Fibroblast of pulmonary artery (primary cell): ENCODE measurements around the gene SORBS1.

Source experiments
- DNase-seq: peaks from one replicate; pipeline ENCODE4 v3.0.0-alpha.2; 2010; ENCODE audit warnings: low read depth
- H3K4me3 ChIP-seq: replicated peaks from 2 replicates; pipeline ENCODE4 v1.5.1; 2011; ENCODE audit warnings: low read depth, mild to moderate bottlenecking, control low read depth, low read length, moderate library complexity
- TF ChIP-seq, protein P1 (sequence below): IDR thresholded peaks from 2 replicates; pipeline ENCODE4 v1.5.1; 2011; ENCODE audit warnings: mild to moderate bottlenecking, control low read depth, low read length, inconsistent platforms; ENCODE audit errors: missing control alignments

SORBS1 gene

DNA sequence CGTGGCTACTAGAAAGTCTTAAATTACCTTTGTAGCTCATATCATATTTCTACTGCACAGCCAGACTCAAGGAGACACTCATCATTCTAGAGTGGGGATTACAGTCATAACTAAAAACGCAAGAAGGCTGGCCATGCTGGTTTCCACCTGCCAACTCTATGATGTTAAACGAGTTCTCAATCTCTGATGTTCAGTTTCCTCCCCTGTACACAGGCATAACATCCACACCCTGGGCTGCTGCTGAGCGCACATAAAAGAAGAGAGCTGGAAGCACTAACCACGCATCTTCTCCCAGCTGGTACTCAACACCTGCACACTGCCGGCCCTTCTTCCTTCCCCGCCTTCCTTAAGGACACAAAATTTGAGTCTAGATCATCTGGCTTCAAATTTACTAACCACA is 60.5 kb downstream of the SORBS1 start:
- TF ChIP-seq, protein P1, sequence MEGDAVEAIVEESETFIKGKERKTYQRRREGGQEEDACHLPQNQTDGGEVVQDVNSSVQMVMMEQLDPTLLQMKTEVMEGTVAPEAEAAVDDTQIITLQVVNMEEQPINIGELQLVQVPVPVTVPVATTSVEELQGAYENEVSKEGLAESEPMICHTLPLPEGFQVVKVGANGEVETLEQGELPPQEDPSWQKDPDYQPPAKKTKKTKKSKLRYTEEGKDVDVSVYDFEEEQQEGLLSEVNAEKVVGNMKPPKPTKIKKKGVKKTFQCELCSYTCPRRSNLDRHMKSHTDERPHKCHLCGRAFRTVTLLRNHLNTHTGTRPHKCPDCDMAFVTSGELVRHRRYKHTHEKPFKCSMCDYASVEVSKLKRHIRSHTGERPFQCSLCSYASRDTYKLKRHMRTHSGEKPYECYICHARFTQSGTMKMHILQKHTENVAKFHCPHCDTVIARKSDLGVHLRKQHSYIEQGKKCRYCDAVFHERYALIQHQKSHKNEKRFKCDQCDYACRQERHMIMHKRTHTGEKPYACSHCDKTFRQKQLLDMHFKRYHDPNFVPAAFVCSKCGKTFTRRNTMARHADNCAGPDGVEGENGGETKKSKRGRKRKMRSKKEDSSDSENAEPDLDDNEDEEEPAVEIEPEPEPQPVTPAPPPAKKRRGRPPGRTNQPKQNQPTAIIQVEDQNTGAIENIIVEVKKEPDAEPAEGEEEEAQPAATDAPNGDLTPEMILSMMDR: no peak
- no peak for DNase-seq
- H3K4me3 ChIP-seq: no peak overlapping the region

DNA sequence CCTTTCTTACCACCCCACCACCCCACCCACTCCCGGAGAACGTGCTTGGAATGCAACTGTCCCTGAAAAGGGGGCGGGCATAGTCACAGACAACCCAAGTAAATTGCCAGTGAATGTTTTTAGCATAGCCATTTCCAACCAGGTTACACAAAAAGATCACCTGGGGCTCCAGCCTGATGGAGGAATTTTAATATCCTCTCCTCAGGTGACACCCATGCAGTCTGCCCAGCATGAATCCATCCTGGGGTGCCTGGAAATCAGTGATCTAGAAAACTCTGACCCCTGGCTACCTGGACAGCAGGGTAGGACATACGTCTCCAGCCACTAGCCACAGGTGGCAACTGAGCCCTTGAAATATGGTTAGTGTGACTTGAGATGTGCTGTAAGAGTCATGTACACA is 61.1 kb downstream of the SORBS1 start:
- H3K4me3 ChIP-seq: no peak overlapping the region
- DNase-seq: no peak
- TF ChIP-seq, protein P1: no peak

DNA sequence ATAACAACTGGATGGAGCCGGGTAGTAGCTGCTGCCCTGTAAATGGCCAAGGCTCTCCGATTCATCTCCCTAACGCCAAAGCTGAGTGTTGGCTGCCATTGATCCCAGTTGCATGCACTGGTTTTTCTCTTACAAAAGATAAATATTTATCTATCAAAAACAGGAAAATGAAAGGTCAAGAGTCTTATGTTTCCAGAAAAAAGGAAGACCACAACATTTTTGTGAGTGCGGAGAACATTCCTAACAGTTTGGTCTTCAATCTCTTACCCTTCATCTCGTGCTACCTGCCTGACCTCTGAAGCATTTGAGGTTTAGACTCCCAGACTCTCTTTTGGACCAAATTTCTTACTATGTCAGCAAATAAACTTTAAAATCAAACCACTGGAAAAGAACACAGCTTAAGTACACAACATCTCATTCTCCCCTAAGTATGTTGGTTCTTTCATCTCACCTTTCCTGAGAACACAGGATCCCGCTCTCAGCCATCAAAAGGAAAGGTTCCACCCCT is 61.6 kb downstream of the SORBS1 start:
- no peak overlapping the region for H3K4me3 ChIP-seq
- TF ChIP-seq, protein P1: no peak
- DNase-seq: no peak

DNA sequence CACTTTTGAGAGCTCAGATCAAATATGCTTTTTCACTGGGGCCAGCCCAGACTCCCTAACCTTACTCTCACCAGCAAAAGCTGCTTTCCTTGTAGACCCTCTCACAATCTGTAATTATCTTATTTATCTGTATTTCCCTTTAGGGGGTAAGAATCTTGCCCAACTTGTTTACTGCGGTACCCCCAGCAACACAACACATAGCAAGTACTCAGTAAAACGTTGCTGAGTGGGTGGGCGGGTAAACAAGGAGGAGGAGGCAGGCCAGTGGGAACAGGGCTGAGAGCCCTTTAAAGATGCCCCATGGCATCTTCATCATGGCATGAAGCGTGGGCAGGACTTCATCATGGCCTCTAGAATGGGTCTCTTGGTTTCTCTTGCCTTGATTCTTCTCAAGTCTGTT is 64.2 kb downstream of the SORBS1 start:
- TF ChIP-seq, protein P1: no peak
- no peak overlapping the region for H3K4me3 ChIP-seq
- no peak for DNase-seq

DNA sequence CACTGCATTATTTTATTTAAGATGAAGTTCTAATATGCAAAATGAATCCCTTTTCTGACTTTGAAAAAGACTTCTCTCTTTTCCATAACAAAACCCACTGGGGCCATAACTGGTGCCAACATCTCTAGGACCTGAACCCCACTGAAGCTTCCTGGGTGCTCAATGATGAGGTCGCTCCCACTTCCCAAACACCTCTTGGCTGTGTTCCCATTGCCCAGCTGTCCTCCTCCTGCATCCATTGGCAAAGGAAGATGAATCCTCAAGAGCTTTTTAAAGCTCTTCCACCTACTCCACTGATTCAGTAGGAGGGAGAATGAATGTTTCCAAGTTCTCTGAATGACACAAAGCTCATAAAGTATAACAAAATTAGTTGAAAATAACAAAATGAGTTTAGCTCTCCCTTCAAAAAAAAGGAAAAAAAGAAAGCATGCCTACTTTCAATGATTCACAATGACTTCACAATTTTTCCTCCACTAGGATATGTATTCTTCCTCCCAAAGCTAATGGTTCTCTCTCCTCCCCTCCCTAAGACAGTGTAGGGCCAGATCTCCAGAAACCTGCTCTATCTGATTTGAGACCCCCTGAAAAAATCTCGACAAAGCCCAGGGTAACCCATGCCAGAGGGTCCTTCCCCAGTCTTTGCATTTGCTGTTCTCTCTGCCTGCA is 64.8 kb downstream of the SORBS1 start:
- TF ChIP-seq, protein P1: no peak
- no peak overlapping the region for H3K4me3 ChIP-seq
- DNase-seq: no peak

DNA sequence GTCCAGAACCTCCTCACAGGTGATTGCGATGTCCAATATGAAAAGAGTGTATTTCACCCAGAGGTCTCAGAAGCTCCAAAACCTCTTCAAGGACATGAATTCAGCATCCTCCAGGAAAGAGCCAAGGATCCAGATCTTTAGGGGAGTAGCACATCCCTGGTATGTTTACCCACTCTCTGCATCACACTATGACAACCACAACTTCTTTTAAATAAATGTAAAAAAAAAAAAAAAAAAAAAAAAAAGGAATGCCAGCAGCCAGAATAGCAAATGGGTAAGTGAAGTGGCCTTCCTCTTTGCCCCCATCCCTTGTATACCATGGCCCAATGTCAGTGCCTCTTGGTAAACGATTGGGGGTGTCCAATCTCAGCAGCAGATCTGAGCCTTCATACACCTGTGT is 67.3 kb downstream of the SORBS1 start:
- DNase-seq: no peak
- no peak overlapping the region for H3K4me3 ChIP-seq
- TF ChIP-seq, protein P1: no peak

DNA sequence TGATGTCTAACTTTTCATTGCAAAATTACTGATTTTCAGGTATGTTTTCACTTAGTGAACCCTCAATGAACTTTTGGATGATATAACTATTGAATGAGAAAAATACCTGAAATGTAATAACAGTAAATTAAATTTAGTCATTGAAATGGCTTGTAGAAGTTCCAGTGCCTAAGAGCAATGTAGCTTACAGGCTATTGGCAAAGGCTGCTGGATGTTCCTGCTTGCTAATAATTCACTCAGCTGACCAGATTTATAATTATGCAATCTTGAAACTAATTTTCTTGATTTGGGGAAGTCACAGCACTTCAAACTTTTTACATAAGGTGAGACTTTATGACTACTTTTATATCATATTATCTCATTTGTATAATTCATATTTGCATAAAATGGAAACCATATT is 73.2 kb downstream of the SORBS1 start:
- no peak for DNase-seq
- H3K4me3 ChIP-seq: no peak overlapping the region
- TF ChIP-seq, protein P1: no peak
